ENCODE measurements around the gene CPLX3. TPM values are rescaled to one million over a fixed set of nuclear protein-coding genes. Genes with fewer than 3 reads are reported as not detected.

Gene CPLX3
- total RNA-seq, 6 donors from 2014 or later, result not detected

DNA sequence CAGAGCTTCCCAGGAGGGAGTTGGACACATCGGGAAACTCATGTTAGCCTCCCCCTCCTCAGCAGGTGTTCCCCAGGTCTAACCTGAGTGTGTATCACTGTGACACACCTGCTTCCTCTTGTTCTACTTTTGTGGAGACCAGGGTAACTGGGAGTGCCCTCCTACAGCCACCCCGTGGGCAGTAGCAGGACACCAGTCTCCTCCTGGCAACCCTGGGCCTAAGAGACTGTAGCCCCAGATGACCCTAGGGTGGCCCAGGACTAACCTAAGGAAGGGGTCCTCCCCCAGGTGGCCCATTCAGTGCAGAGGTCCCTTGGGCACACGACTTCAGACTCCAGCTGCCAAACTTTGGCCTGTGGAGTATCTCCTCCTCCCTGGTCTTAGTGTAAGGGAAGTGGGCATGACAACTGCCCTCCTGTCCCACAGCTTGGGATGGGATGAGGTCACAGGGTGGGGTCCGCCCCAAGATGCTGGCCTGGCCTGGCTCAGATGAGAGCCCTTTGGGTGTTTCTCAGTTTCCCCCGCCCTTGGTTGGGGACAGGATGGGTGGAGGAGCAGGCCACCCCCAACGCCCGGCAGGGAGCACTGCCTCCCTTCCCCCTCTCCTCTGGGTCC lies 39.8 kb upstream of the CPLX3 start:
- peak; percentile 2 to 43 for ATAC-seq (ENCODE audit: low FRiP score in 2 of 2)
- H3K27me3 ChIP-seq, result no peaks in the 10 kb centered on the region
- H3K4me3 ChIP-seq, result peak overlapping the region in 2 of 4 donors; percentile 0 to 27
- 48 to 52% methylated on average over 4 to 7 of the region's 7 CpGs for WGBS, 2 donors
- TF ChIP-seq CTCF (IDR thresholded peaks at IDR 0.05) (no peak), POLR2AphosphoS5 (IDR thresholded peaks at IDR 0.05) (peak in 1 of 2 donors; percentile 58), EP300 (IDR thresholded peaks at IDR 0.05) (no peak), POLR2A (IDR thresholded peaks at IDR 0.05) (peak in 1 of 4 donors; percentile 13)
- DNase-seq, result peak in 1 of 2 donors; percentile 65
- no peaks in the 10 kb centered on the region for H3K9me3 ChIP-seq
- peaks cover 84 to 92% (median 87%) of the 10 kb centered on the region in 4 donors for H3K4me1 ChIP-seq
- H3K36me3 ChIP-seq, result no peaks in the 10 kb centered on the region
- H3K27ac ChIP-seq, result peak overlapping the region; percentile 88 to 99 (median 96)

- ATAC-seq (ENCODE audit: low FRiP score in 2 of 2) (peak; percentile 76 to 82), DNase-seq (peak; percentile 80 to 90)
- 53 to 55% methylated on average over 12 of the region's 13 CpGs for WGBS, 2 donors
- Histone ChIP-seq H3K4me3 (peak overlapping the region in 2 of 4 donors; percentile 0 to 27), H3K4me1 (peaks cover 91 to 99% (median 94%) of the 10 kb centered on the region in 4 donors), H3K27me3 (no peaks in the 10 kb centered on the region), H3K27ac (peak overlapping the region; percentile 88 to 99 (median 96)), H3K9me3 (no peaks in the 10 kb centered on the region), H3K36me3 (no peaks in the 10 kb centered on the region)
- TF ChIP-seq EP300 (IDR thresholded peaks at IDR 0.05) (no peak), POLR2A (IDR thresholded peaks at IDR 0.05) (peak in 1 of 4 donors; percentile 38), POLR2AphosphoS5 (IDR thresholded peaks at IDR 0.05) (peak in 1 of 2 donors; percentile 61), CTCF (IDR thresholded peaks at IDR 0.05) (peak; percentile 31 to 70 (median 43))
Observed at GRCh38 chr15:74787251-74788041, 39.0 kb upstream of the CPLX3 start.

DNA sequence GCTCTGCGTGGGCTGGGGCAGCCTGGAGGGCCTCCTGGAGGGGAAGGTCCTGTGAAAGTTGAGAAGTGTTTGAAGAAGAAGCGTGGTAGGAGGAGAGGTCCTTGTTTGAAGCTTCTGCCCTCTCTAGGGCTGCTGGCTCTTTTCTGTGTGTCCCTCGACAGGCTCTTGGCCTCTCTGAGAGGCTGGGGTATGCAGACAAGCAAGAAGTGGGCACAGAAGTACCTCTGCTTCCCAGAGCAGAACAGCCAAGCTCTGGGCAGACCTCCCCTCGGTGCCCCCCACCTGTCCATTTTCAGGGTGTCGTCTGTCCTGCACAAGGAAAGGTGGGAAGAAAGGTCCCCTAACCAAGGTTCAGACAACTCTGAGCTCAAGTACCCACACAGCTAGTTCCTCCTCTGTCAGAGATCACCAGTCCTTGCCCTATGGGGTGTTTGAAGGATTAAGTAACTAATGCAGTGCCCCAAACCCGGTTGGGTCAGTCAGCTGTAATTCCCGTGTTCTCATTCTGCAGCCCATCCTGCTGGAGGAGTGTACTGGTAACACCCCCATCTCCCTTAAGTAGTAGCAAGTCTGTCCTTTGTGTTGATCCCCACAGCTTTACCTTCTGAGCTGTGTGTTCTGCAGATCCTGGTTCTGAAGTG lies 38.3 kb upstream of the CPLX3 start:
- Histone ChIP-seq H3K27me3 (no peaks in the 10 kb centered on the region), H3K36me3 (no peaks in the 10 kb centered on the region), H3K27ac (peak overlapping the region; percentile 88 to 99 (median 96)), H3K4me1 (peaks cover 94 to 100% (median 97%) of the 10 kb centered on the region in 4 donors), H3K4me3 (peak overlapping the region in 1 of 4 donors; percentile 27), H3K9me3 (no peaks in the 10 kb centered on the region)
- ATAC-seq (ENCODE audit: low FRiP score in 2 of 2), result peak in 1 of 2 donors; percentile 18
- TF ChIP-seq EP300 (IDR thresholded peaks at IDR 0.05) (no peak), CTCF (IDR thresholded peaks at IDR 0.05) (peak in 1 of 6 experiments; percentile 5)
- DNase-seq, result peak in 1 of 2 donors; percentile 38
- 26 to 33% methylated on average over 4 to 7 of the region's 7 CpGs for WGBS, 2 donors

- 20 to 47% methylated on average over 1 to 9 of the region's 9 CpGs for WGBS, 2 donors
- Histone ChIP-seq H3K4me3 (peak overlapping the region in 3 of 4 donors; percentile 20 to 29 (median 27)), H3K4me1 (peaks cover 94 to 100% (median 98%) of the 10 kb centered on the region in 4 donors), H3K27me3 (no peaks in the 10 kb centered on the region), H3K9me3 (no peaks in the 10 kb centered on the region), H3K27ac (peak overlapping the region; percentile 88 to 99 (median 96)), H3K36me3 (no peaks in the 10 kb centered on the region)
- DNase-seq (peak in 1 of 2 donors; percentile 46), ATAC-seq (ENCODE audit: low FRiP score in 2 of 2) (no peak)
- TF ChIP-seq POLR2AphosphoS5 (IDR thresholded peaks at IDR 0.05), result no peak
- no peak for TF ChIP-seq CTCF (IDR thresholded peaks at IDR 0.05)
- no peak for TF ChIP-seq EP300 (IDR thresholded peaks at IDR 0.05)
- no peak for TF ChIP-seq POLR2A (IDR thresholded peaks at IDR 0.05)
Observed at GRCh38 chr15:74788683-74789151, 37.7 kb upstream of the CPLX3 start.

Data from upper lobe of left lung (tissue), 6 donors.